Measurements from ENCODE around the gene RIPOR2. TPM values are rescaled to one million over a fixed set of nuclear protein-coding genes. Genes with fewer than 3 reads are reported as not detected.

The RIPOR2 gene
- total and polyA plus RNA-seq, 4 experiments from 2014 or later: 420 to 458 (median 431) TPM

DNA sequence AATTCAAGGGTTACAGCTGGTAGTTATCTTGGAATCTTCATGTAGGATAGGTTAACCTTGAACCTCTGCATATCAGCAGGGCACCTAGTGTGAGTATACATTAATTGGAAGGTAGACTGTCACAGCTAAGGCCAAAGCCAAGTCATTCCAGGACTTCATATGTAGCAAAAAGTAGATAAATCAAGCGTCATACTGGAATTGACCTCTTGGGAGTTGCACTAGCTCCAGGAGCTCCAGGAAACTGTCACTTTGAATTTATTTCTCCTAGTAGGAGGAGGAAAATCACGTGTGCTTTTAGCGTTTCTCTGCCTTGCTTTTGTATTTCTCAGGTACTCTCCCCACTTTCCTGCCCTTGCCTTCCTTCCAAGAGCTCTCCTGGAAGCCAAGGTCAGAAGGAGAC lies 30.3 kb downstream of the RIPOR2 start:
- Histone ChIP-seq H3K4me1 (ENCODE audit: insufficient read depth, low read length) (peaks cover 99% of the 10 kb centered on the region), H3K27ac (ENCODE audit: low read depth, low read length) (peak overlapping the region; percentile 70), H3K4me3 (ENCODE audit: low read length in 2 of 2) (no peak overlapping the region), H3K9me3 (ENCODE audit: control insufficient read depth in 1 of 2, low read length in 2 of 2) (no peaks in the 10 kb centered on the region), H3K36me3 (ENCODE audit: insufficient read depth, low read length) (peaks cover 32% of the 10 kb centered on the region), H3K27me3 (ENCODE audit: insufficient read depth, low read length) (no peaks in the 10 kb centered on the region)
- peak overlapping the region; percentile 39 to 91 (median 85) for H3K27ac Mint-ChIP-seq
- no peak for DNase-seq
- peaks cover 0 to 12% (median 0%) of the 10 kb centered on the region in 8 donors for H3K9me3 Mint-ChIP-seq
- ChIA-PET POLR2A (ENCODE audit: partially characterized antibody) (interaction anchor here (0.8 to 26.9 kb wide), 11 partner anchors 8 to 86 kb away, joined by 3 to 734 read pairs (median 4); partner anchors contain the start of gene RIPOR2), CTCF (ENCODE audit: partially characterized antibody) (interaction anchor here (0.9 to 13.2 kb wide), 7 partner anchors 27 to 112 kb away, joined by 3 to 245 read pairs (median 4); partner anchors contain the start of gene RIPOR2)
- H3K27me3 Mint-ChIP-seq: no peaks in the 10 kb centered on the region
- H3K36me3 Mint-ChIP-seq: peaks cover 73 to 92% of the 10 kb centered on the region in 2 donors
- intact Hi-C loops (cut with micrococcal nuclease): no loop called here
- H3K4me3 Mint-ChIP-seq: peak overlapping the region in 4 of 8 donors; percentile 13 to 59 (median 40)
- peaks cover 82 to 99% (median 92%) of the 10 kb centered on the region in 4 donors for H3K4me1 Mint-ChIP-seq

DNA sequence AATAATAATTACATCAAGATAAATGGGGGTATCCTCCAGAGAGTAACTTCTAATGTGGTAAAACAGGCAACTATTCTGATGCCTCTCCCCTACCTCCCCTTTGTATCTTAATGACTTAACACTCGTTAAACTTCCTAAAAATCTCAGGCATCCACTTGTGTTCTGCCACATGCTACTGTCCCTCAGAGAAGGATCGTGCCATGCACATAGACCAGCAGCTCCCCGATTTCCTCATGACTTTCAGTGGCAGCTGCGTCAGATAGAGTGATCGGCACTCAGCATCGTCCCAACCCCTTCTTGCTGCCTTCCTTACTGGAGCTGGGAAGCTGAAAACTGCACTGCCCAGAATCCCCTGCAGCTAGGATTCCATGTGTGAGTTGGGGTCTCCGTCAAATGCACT lies 32.1 kb downstream of the RIPOR2 start:
- Histone ChIP-seq H3K27me3 (ENCODE audit: insufficient read depth, low read length) (no peaks in the 10 kb centered on the region), H3K36me3 (ENCODE audit: insufficient read depth, low read length) (peaks cover 39% of the 10 kb centered on the region), H3K4me1 (ENCODE audit: insufficient read depth, low read length) (peaks cover 99% of the 10 kb centered on the region), H3K27ac (ENCODE audit: low read depth, low read length) (no peak overlapping the region), H3K4me3 (ENCODE audit: low read length in 2 of 2) (no peak overlapping the region), H3K9me3 (ENCODE audit: control insufficient read depth in 1 of 2, low read length in 2 of 2) (no peaks in the 10 kb centered on the region)
- Mint-ChIP-seq H3K36me3 (peaks cover 68 to 89% of the 10 kb centered on the region in 2 donors), H3K4me3 (peak overlapping the region in 5 of 8 donors; percentile 4 to 70 (median 50)), H3K27me3 (no peaks in the 10 kb centered on the region), H3K9me3 (peaks cover 0 to 8% (median 0%) of the 10 kb centered on the region in 8 donors), H3K4me1 (peaks cover 80 to 99% (median 92%) of the 10 kb centered on the region in 4 donors), H3K27ac (peak overlapping the region; percentile 41 to 89 (median 85))
- ChIA-PET POLR2A (ENCODE audit: partially characterized antibody) (interaction anchor here (1.8 to 26.9 kb wide), 5 partner anchors 8 to 88 kb away, joined by 4 to 734 read pairs (median 9); partner anchors contain the start of gene RIPOR2), CTCF (ENCODE audit: partially characterized antibody) (interaction anchor here (1.3 to 13.2 kb wide), 4 partner anchors 15 to 123 kb away, joined by 3 to 245 read pairs (median 14); partner anchors contain the start of gene RIPOR2)
- no peak for DNase-seq
- intact Hi-C loops (cut with micrococcal nuclease): loop anchor here (1.0 to 5.0 kb wide), 2 partner anchors 8 to 36 kb away; no protein-coding TSS in a partner anchor

GRCh38 chr6:24902782-24903181 lies 33.0 kb downstream of the RIPOR2 start:
- Histone ChIP-seq H3K4me1 (ENCODE audit: insufficient read depth, low read length) (peaks cover 99% of the 10 kb centered on the region), H3K27ac (ENCODE audit: low read depth, low read length) (no peak overlapping the region), H3K4me3 (ENCODE audit: low read length in 2 of 2) (no peak overlapping the region), H3K36me3 (ENCODE audit: insufficient read depth, low read length) (peaks cover 43% of the 10 kb centered on the region), H3K27me3 (ENCODE audit: insufficient read depth, low read length) (no peaks in the 10 kb centered on the region), H3K9me3 (ENCODE audit: control insufficient read depth in 1 of 2, low read length in 2 of 2) (no peaks in the 10 kb centered on the region)
- Mint-ChIP-seq H3K27ac (peak overlapping the region; percentile 73 to 94 (median 89)), H3K9me3 (peaks cover 0 to 8% (median 0%) of the 10 kb centered on the region in 8 donors), H3K4me1 (peaks cover 81 to 99% (median 92%) of the 10 kb centered on the region in 4 donors), H3K4me3 (peak overlapping the region in 6 of 8 donors; percentile 16 to 85 (median 63)), H3K36me3 (peaks cover 76 to 88% of the 10 kb centered on the region in 2 donors), H3K27me3 (no peaks in the 10 kb centered on the region)
- CTCF ChIA-PET (ENCODE audit: partially characterized antibody): interaction anchor here (1.4 to 13.2 kb wide), 4 partner anchors 14 to 124 kb away, joined by 4 to 245 read pairs (median 14); partner anchors contain the start of gene RIPOR2
- DNase-seq: no peak
- POLR2A ChIA-PET (ENCODE audit: partially characterized antibody): interaction anchor here (0.8 to 26.9 kb wide), 7 partner anchors 9 to 89 kb away, joined by 3 to 734 read pairs (median 4); partner anchors contain the start of gene RIPOR2
- intact Hi-C loops (cut with micrococcal nuclease): loop anchor here (1.0 to 5.0 kb wide), 2 partner anchors 9 to 35 kb away; no protein-coding TSS in a partner anchor

DNA sequence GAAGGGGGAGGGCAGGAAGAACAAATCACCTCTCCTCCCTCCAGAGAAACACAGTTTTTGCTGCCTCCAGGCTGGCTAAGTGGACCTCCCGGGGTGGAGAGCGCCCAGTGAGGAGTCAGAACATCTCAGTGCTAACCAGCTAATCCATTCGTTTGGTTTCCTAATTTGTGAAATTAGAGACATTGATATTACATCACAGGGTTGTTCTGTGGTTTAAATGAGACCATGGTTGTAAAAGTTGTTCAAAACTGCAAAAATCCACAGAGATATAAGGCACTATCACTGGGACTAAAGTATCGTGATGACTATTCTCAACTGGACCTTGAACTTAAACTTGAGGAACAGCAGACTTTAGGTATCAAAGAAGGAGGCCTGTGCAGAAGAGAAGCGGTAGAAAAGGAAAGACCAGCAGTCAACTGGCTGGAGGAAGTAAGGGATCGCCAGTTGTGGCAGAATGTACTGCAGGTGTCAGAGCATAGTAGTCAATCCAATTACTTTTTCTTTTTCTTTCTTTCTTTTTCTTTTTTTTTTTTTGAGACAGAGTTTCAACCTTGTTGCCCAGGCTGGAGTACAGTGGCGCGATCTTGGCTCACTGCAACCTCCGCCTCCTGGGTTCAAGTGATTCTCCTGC lies 33.9 kb downstream of the RIPOR2 start:
- Mint-ChIP-seq H3K4me1 (peaks cover 82 to 99% (median 91%) of the 10 kb centered on the region in 4 donors), H3K27me3 (no peaks in the 10 kb centered on the region), H3K27ac (peak overlapping the region; percentile 87 to 95 (median 92)), H3K36me3 (peaks cover 79 to 86% of the 10 kb centered on the region in 2 donors), H3K9me3 (peaks cover 0 to 8% (median 0%) of the 10 kb centered on the region in 8 donors), H3K4me3 (peak overlapping the region in 7 of 8 donors; percentile 14 to 85 (median 68))
- no peak overlapping the region for H3K4me3 ChIP-seq (ENCODE audit: low read length in 2 of 2)
- POLR2A ChIA-PET (ENCODE audit: partially characterized antibody): interaction anchor here (0.5 to 26.9 kb wide), 6 partner anchors 10 to 90 kb away, joined by 3 to 734 read pairs (median 4); partner anchors contain the start of gene RIPOR2
- intact Hi-C loops (cut with micrococcal nuclease): loop anchor here (1.0 to 5.0 kb wide), 2 partner anchors 9 to 35 kb away; no protein-coding TSS in a partner anchor
- H3K27me3 ChIP-seq (ENCODE audit: insufficient read depth, low read length): no peaks in the 10 kb centered on the region
- CTCF ChIA-PET (ENCODE audit: partially characterized antibody): interaction anchor here (1.4 to 13.2 kb wide), 4 partner anchors 13 to 125 kb away, joined by 4 to 245 read pairs (median 14); partner anchors contain the start of gene RIPOR2
- DNase-seq: no peak
- H3K36me3 ChIP-seq (ENCODE audit: insufficient read depth, low read length): peaks cover 43% of the 10 kb centered on the region
- H3K9me3 ChIP-seq (ENCODE audit: control insufficient read depth in 1 of 2, low read length in 2 of 2): no peaks in the 10 kb centered on the region
- peaks cover 99% of the 10 kb centered on the region for H3K4me1 ChIP-seq (ENCODE audit: insufficient read depth, low read length)
- H3K27ac ChIP-seq (ENCODE audit: low read depth, low read length): peak overlapping the region; percentile 3

DNA sequence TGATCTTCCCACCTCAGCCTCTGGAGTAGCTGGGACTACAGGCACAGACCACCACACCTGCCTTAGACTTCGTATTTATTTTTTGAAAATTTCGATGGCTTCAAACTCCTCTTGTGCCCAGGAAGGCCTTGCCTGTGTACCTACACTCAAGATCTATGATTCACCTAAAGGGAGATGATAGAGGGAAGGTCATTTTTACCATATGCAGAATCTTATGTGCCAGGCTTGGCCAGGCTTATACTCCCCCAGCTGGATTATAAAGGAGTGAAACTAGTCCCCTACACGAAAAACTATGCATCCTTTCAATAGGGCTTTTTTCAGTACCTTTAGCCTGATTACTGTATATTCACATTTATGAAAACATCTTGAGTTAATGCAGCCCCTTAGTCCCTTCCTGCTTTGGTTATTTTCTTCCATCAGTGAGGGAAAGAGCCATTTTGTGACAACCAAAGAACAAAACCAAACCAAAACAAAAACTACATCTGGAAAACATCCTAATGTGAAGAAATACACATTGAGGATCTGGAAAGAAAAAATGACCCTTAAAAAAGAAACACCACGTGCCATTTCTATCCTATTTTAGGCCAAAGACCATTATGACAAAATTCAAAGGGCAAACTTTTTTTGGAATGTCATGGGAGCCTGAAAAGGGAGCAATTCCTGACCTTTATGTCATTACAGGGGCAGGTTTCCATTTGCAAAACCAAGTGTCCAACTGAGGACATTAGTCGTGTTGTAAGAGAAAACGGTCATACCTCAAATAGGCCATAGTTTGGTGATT lies 34.7 kb downstream of the RIPOR2 start:
- H3K4me1 ChIP-seq (ENCODE audit: insufficient read depth, low read length): peaks cover 97% of the 10 kb centered on the region
- POLR2A ChIA-PET (ENCODE audit: partially characterized antibody): interaction anchor here (0.5 to 26.9 kb wide), 7 partner anchors 10 to 126 kb away, joined by 3 to 734 read pairs (median 7); partner anchors contain the start of gene RIPOR2
- peak overlapping the region; percentile 10 for H3K27ac ChIP-seq (ENCODE audit: low read depth, low read length)
- H3K4me1 Mint-ChIP-seq: peaks cover 81 to 98% (median 89%) of the 10 kb centered on the region in 4 donors
- CTCF ChIA-PET (ENCODE audit: partially characterized antibody): interaction anchor here (1.2 to 13.2 kb wide), 7 partner anchors 12 to 126 kb away, joined by 3 to 245 read pairs (median 8); partner anchors contain the start of gene RIPOR2
- H3K27ac Mint-ChIP-seq: peak overlapping the region; percentile 87 to 95 (median 90)
- peaks cover 79 to 85% of the 10 kb centered on the region in 2 donors for H3K36me3 Mint-ChIP-seq
- intact Hi-C loops (cut with micrococcal nuclease): loop anchor here (1.0 to 5.0 kb wide), 2 partner anchors 8 to 34 kb away; no protein-coding TSS in a partner anchor
- peaks cover 0 to 6% (median 0%) of the 10 kb centered on the region in 8 donors for H3K9me3 Mint-ChIP-seq
- H3K4me3 Mint-ChIP-seq: peak overlapping the region; percentile 52 to 85 (median 68)
- no peak for DNase-seq
- peaks cover 42% of the 10 kb centered on the region for H3K36me3 ChIP-seq (ENCODE audit: insufficient read depth, low read length)
- H3K27me3 ChIP-seq (ENCODE audit: insufficient read depth, low read length): no peaks in the 10 kb centered on the region
- no peaks in the 10 kb centered on the region for H3K27me3 Mint-ChIP-seq
- no peak overlapping the region for H3K4me3 ChIP-seq (ENCODE audit: low read length in 2 of 2)
- H3K9me3 ChIP-seq (ENCODE audit: control insufficient read depth in 1 of 2, low read length in 2 of 2): no peaks in the 10 kb centered on the region

DNA sequence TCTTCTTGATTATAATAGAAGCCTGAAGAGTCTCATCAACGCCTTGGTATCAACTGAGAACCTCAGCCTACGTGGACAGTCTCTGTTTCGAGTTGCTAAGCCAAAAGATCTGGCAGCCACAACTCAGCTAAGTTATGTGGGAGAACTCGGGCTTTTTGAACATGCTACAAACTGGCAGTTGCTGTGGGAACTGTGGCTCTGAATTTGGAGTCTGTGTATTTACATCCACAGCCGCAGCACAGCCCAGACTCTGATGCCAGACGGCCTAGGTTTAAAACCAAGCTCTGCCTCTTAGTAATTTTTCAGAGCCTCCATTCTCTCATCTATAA lies 35.8 kb downstream of the RIPOR2 start:
- H3K4me1 ChIP-seq (ENCODE audit: insufficient read depth, low read length): peaks cover 95% of the 10 kb centered on the region
- Mint-ChIP-seq H3K27ac (peak overlapping the region; percentile 76 to 94 (median 91)), H3K9me3 (peaks cover 0 to 6% (median 0%) of the 10 kb centered on the region in 8 donors), H3K36me3 (peaks cover 72 to 78% of the 10 kb centered on the region in 2 donors), H3K4me3 (peak overlapping the region; percentile 26 to 84 (median 74)), H3K27me3 (no peaks in the 10 kb centered on the region), H3K4me1 (peaks cover 75 to 97% (median 86%) of the 10 kb centered on the region in 4 donors)
- intact Hi-C loops (cut with micrococcal nuclease): loop anchor here (1.0 to 5.0 kb wide), 3 partner anchors 8 to 33 kb away; no protein-coding TSS in a partner anchor
- H3K36me3 ChIP-seq (ENCODE audit: insufficient read depth, low read length): peaks cover 36% of the 10 kb centered on the region
- ChIA-PET POLR2A (ENCODE audit: partially characterized antibody) (interaction anchor here (0.7 to 26.9 kb wide), 19 partner anchors 11 to 127 kb away, joined by 3 to 734 read pairs (median 4); partner anchors contain the start of gene RIPOR2), CTCF (ENCODE audit: partially characterized antibody) (interaction anchor here (0.7 to 4.2 kb wide), 10 partner anchors 10 to 127 kb away, joined by 3 to 39 read pairs (median 8); partner anchors contain the start of gene RIPOR2)
- H3K27ac ChIP-seq (ENCODE audit: low read depth, low read length): peak overlapping the region; percentile 38
- no peaks in the 10 kb centered on the region for H3K27me3 ChIP-seq (ENCODE audit: insufficient read depth, low read length)
- no peaks in the 10 kb centered on the region for H3K9me3 ChIP-seq (ENCODE audit: control insufficient read depth in 1 of 2, low read length in 2 of 2)
- no peak overlapping the region for H3K4me3 ChIP-seq (ENCODE audit: low read length in 2 of 2)
- peak; percentile 20 to 67 (median 22) for DNase-seq

Measured in CD4-positive, alpha-beta memory T cell (primary cell).